ENCODE measurements around the gene TTC39A. TPM values are rescaled to one million over a fixed set of nuclear protein-coding genes. Genes with fewer than 3 reads are reported as not detected.

Gene TTC39A
- total and polyA plus RNA-seq, 2 of the 13 experiments (the other 11 are each of a cell fraction or from before 2014, with no cell fraction given) = 0.33 to 1.5 TPM

GRCh38 chr1:51346086-51346942 lies 16.0 kb upstream of the TTC39A start (continued):
- TF ChIP-seq ZNF512B (CRISPR knock-in tag; IDR thresholded peaks at IDR 0.05; ENCODE audit: borderline replicate concordance) = no peak
- TF ChIP-seq HCFC1 (IDR thresholded peaks at IDR 0.05; ENCODE audit: low read depth, low read length) = no peak
- TF ChIP-seq ZNF34 (CRISPR knock-in tag; IDR thresholded peaks at IDR 0.05; ENCODE audit: borderline replicate concordance) = no peak
- TF ChIP-seq MAFG (CRISPR knock-in tag; IDR thresholded peaks at IDR 0.05) = no peak
- TF ChIP-seq ZNF503 (CRISPR knock-in tag; IDR thresholded peaks at IDR 0.05) = no peak
- TF ChIP-seq HNRNPK (IDR thresholded peaks at IDR 0.05; ENCODE audit: low read depth, low read length, poor library complexity, severe bottlenecking) = no peak

- Histone ChIP-seq H3K4me3 (replicated peaks in 1 of 3; ENCODE audit: insufficient read depth in 1 of 3, low read depth in 2 of 3, low read length in 3 of 3) (peak overlapping the region in 2 of 3 experiments; percentile 38 to 77; a peak in 2 of 6 replicates), H3K27ac (ENCODE audit: extremely low read length, insufficient read depth, low read length) (no peak overlapping the region), H3K9ac (ENCODE audit: insufficient read depth, low read depth, low read length) (no peak overlapping the region), H3K4me2 (ENCODE audit: low read depth, low read length) (peak overlapping the region; percentile 88), H3K9me3 (ENCODE audit: low read length) (no peaks in the 10 kb centered on the region), H3K36me3 (replicated peaks in 1 of 2; ENCODE audit: control insufficient read depth in 1 of 2, insufficient read depth in 2 of 2, low read length in 2 of 2) (no peaks in the 10 kb centered on the region), H3K4me1 (ENCODE audit: insufficient read depth, low read length) (peaks cover 13% of the 10 kb centered on the region), H3K79me2 (ENCODE audit: insufficient read depth, low read length) (no peaks in the 10 kb centered on the region), H3K27me3 (ENCODE audit: control insufficient read depth in 1 of 2, insufficient read depth in 2 of 2, low read length in 2 of 2) (peaks cover 5 to 34% of the 10 kb centered on the region in 2 experiments; a peak in 4 of 5 replicates), H2AFZ (ENCODE audit: low read length) (no peak overlapping the region), H4K20me1 (ENCODE audit: insufficient read depth, low read length) (no peaks in the 10 kb centered on the region)
- in situ Hi-C loops (cut with HindIII; ENCODE audit: extremely low pct_ligation_motif_present, low pct_unique_long_range_greater_than_20kb) (no loop called here), intact Hi-C loops (cut with micrococcal nuclease; ENCODE audit: unreplicated experiment) (no loop called here)
- TF ChIP-seq ZNF777 (CRISPR knock-in tag; IDR thresholded peaks at IDR 0.05) (peak; percentile 15), ESRRA (CRISPR knock-in tag; IDR thresholded peaks at IDR 0.05; ENCODE audit: low read depth) (0 out of 2 replicates have a peak, but pooled peaks have one; percentile 8), SNAPC5 (CRISPR knock-in tag; IDR thresholded peaks at IDR 0.05; ENCODE audit: borderline replicate concordance) (no peak)
- ChIA-PET POLR2A (no interaction called here), CTCF (ENCODE audit: low intra/inter-chr PET ratio, low total read pairs) (no interaction called here)
- ATAC-seq (peak; percentile 42), DNase-seq (ENCODE audit: low spot score) (no peak), FAIRE-seq (no peak)
- WGBS (ENCODE audit: low lambda C conversion rate) = 64% methylated on average over 5 of the region's 15 CpGs
- BruUV-seq (replicated peaks) = no TSS peak
Observed at GRCh38 chr1:51345300-51345687, 14.9 kb upstream of the TTC39A start.
